ENCODE results near the gene STK10.

DNA sequence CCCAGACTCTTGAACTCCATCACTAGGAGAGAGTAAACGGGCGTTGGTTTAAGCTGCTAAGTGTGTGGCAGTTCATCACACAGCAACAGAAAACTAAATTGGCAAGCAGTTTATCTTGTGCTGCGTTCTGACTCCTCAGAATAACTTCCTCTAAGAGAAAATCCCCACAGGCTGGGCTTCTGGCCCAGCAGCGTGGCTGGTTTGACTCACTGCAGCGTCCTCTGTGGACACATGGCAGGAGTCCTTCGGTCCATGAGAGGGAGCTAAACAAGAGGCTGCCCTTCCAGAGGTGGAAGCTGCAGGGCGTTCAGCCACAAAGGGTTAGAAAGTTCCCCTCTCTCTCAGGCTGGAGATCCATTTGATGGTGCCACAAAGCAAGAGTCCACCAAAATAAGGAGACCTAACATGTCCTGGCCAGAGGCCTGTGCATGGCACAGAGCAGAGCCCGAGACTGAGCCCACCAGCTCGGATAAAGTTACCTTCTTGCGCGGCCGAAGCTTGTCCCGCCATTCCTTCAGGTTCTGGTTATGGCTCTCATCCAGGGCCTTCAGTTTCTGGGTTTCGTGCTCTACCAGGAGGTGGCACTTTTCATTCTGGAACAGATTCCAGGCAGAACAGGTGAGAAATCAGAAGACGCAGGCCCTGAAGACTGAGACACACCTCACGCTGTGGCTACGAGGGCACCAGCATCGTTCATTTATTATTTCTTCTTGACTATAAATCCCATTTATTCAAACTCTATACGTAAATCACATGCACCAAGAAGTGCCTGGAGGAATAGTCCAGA is 135.4 kb downstream of the STK10 start:
- TF ChIP-seq POLR2A (IDR thresholded peaks at IDR 0.05) (no peak), POLR2AphosphoS5 (IDR thresholded peaks at IDR 0.05) (peak in 1 of 3 donors; percentile 61)
- TF ChIP-seq, protein P1, sequence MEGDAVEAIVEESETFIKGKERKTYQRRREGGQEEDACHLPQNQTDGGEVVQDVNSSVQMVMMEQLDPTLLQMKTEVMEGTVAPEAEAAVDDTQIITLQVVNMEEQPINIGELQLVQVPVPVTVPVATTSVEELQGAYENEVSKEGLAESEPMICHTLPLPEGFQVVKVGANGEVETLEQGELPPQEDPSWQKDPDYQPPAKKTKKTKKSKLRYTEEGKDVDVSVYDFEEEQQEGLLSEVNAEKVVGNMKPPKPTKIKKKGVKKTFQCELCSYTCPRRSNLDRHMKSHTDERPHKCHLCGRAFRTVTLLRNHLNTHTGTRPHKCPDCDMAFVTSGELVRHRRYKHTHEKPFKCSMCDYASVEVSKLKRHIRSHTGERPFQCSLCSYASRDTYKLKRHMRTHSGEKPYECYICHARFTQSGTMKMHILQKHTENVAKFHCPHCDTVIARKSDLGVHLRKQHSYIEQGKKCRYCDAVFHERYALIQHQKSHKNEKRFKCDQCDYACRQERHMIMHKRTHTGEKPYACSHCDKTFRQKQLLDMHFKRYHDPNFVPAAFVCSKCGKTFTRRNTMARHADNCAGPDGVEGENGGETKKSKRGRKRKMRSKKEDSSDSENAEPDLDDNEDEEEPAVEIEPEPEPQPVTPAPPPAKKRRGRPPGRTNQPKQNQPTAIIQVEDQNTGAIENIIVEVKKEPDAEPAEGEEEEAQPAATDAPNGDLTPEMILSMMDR (IDR thresholded peaks at IDR 0.05) = peak in 1 of 7 experiments; percentile 16

Data from stomach (tissue), 4 donors.